GM12878 (cell line): ENCODE measurements around the gene BRD3. TPM values are rescaled to one million over a fixed set of nuclear protein-coding genes. Genes with fewer than 3 reads are reported as not detected.
"Not testable (repeated sequence)": the region's sequence is repeated elsewhere in the genome, so short reads cannot be mapped to it uniquely, and the experiment has no call there.

ENCODE experiments used
- ATAC-seq: fragments of 200-7000 bp; cut with Tn5 transposase; 3 replicates; pipeline ENCODE4 v1.9.1; 2020; ENCODE audit warnings: mild to moderate bottlenecking, moderate library complexity
- BruUV-seq: library from RNA; stranded (reverse); fragments of 400-500 nt; replicated peaks from 2 replicates; lab custom pipeline; 2021; lab: Mats Ljungman, UMichigan
- CTCF ChIA-PET: fragments of 300-600 bp; sonication (Branson Sonifier 250); formaldehyde crosslinking; extraction: SDS; loops from one replicate; lab custom pipeline; 2021; ENCODE audit warnings: inconsistent platforms; lab: Yijun Ruan, JAX
- POLR2A ChIA-PET: fragments of 350-600 bp; formaldehyde crosslinking; extraction: SDS; loops from one replicate; lab custom pipeline; 2021; ENCODE audit warnings: inconsistent platforms; lab: Charles Lee
- RAD21 ChIA-PET: fragments of 300-600 bp; sonication (Branson Sonifier 250); formaldehyde crosslinking; loops from one replicate; lab custom pipeline; 2023; ENCODE audit warnings: antibody characterized with exemption; ENCODE audit not compliant: unreplicated experiment; lab: Charles Lee
- SMC1A ChIA-PET: fragments of 300-600 bp; sonication (Branson Sonifier 250); formaldehyde crosslinking; loops from one replicate; lab custom pipeline; 2023; ENCODE audit not compliant: unreplicated experiment, uncharacterized antibody; lab: Charles Lee
- DNase-seq: peaks from one replicate; pipeline ENCODE4 v3.0.0-alpha.2; 2011; ENCODE audit warnings: low read depth, low spot score
- FAIRE-seq: peaks from 3 replicates; lab custom pipeline; 2011; peaks lifted over from hg19 to GRCh38; lab: Jason Lieb, UNC
- H2AFZ ChIP-seq: 2 replicates; pipeline ENCODE4 v1.6.0; 2011; ENCODE audit warnings: low read depth, low read length, control low read depth; ENCODE audit not compliant: control insufficient read depth
- H3K27ac ChIP-seq: 2 replicates; pipeline ENCODE4 v1.5.1; 2011; ENCODE audit warnings: control low read depth; ENCODE audit not compliant: control insufficient read depth, insufficient read depth
- H3K27me3 ChIP-seq, 2 experiments: replicated peaks in 1 of 2; 2 replicates each; pipeline versions ENCODE4 v1.6.0 to v1.6.1; 2011; ENCODE audit warnings: low read length in 1 of 2; ENCODE audit not compliant: control insufficient read depth in 2 of 2, insufficient read depth in 2 of 2
- H3K36me3 ChIP-seq, 2 experiments: 2 replicates each; pipeline ENCODE4 v1.5.1; 2011; ENCODE audit warnings: low read length in 1 of 2; ENCODE audit not compliant: control insufficient read depth in 2 of 2, insufficient read depth in 2 of 2
- H3K4me1 ChIP-seq: 2 replicates; pipeline ENCODE4 v1.6.1; 2011; ENCODE audit warnings: mild to moderate bottlenecking, low read length, moderate library complexity, mixed read lengths; ENCODE audit not compliant: control insufficient read depth, insufficient read depth
- H3K4me2 ChIP-seq: 2 replicates; pipeline ENCODE4 v1.6.0; 2011; ENCODE audit warnings: control low read depth; ENCODE audit not compliant: control insufficient read depth, insufficient read depth
- H3K4me3 ChIP-seq: fragments of 200-600 bp; sonication (generic); 2 replicates; pipeline ENCODE4 v1.5.1; 2016
- H3K79me2 ChIP-seq: 2 replicates; pipeline ENCODE4 v1.6.0; 2011; ENCODE audit warnings: low read length; ENCODE audit not compliant: control insufficient read depth, insufficient read depth
- H3K9ac ChIP-seq: 2 replicates; pipeline ENCODE4 v1.8.0; 2011; ENCODE audit warnings: low read length, control low read depth, mixed read lengths; ENCODE audit not compliant: control insufficient read depth, insufficient read depth
- H3K9me3 ChIP-seq: replicated peaks from 3 replicates; pipeline ENCODE4 v1.5.1; 2011; ENCODE audit warnings: mild to moderate bottlenecking, low read length; ENCODE audit not compliant: control insufficient read depth, insufficient read depth
- H4K20me1 ChIP-seq: 2 replicates; pipeline ENCODE4 v1.6.0; 2011; ENCODE audit not compliant: control insufficient read depth, insufficient read depth
- BACH1 ChIP-seq: fragments of 450-650 bp; IDR thresholded peaks from 2 replicates; pipeline ENCODE4 v1.6.1; 2017; ENCODE audit warnings: mild to moderate bottlenecking, borderline replicate concordance
- BCLAF1 ChIP-seq: fragments of 450-650 bp; IDR thresholded peaks from 2 replicates; pipeline ENCODE4 v1.6.1; 2017; ENCODE audit warnings: antibody characterized with exemption, mild to moderate bottlenecking, moderate library complexity
- BRCA1 ChIP-seq: IDR thresholded peaks from 2 replicates; pipeline ENCODE4 v1.6.1; 2011; ENCODE audit warnings: low read depth, low read length, improper control_type of control experiment
- FOS ChIP-seq: IDR thresholded peaks from 3 replicates; pipeline ENCODE4 v1.6.1; 2011; ENCODE audit warnings: borderline replicate concordance; ENCODE audit not compliant: insufficient read length; ENCODE audit errors: extremely low read depth
- GABPA ChIP-seq: IDR thresholded peaks from 2 replicates; pipeline ENCODE4 v1.6.1; 2014; ENCODE audit warnings: antibody characterized with exemption, low read depth, mild to moderate bottlenecking, inconsistent platforms
- MTA2 ChIP-seq: fragments of 450-650 bp; IDR thresholded peaks from 2 replicates; pipeline ENCODE4 v1.6.1; 2016; ENCODE audit warnings: low read depth, mild to moderate bottlenecking, moderate library complexity
- REST ChIP-seq: IDR thresholded peaks from 2 replicates; pipeline ENCODE4 v1.6.1; 2012; ENCODE audit warnings: mild to moderate bottlenecking, low read depth, low read length
- RFX5 ChIP-seq: IDR thresholded peaks from 2 replicates; pipeline ENCODE4 v1.6.1; 2011; ENCODE audit warnings: low read depth, low read length, improper control_type of control experiment
- SIN3A ChIP-seq: IDR thresholded peaks from 2 replicates; pipeline ENCODE4 v1.6.1; 2012; ENCODE audit warnings: low read depth, low read length, improper control_type of control experiment
- TBL1XR1 ChIP-seq: IDR thresholded peaks from 2 replicates; pipeline ENCODE4 v1.6.1; 2012; ENCODE audit warnings: low read depth, low read length, improper control_type of control experiment
- ZNF24 ChIP-seq: fragments of 450-650 bp; IDR thresholded peaks from 2 replicates; pipeline ENCODE4 v1.6.1; 2017; ENCODE audit warnings: antibody characterized with exemption, mild to moderate bottlenecking
- ZNF384 ChIP-seq: IDR thresholded peaks from 2 replicates; pipeline ENCODE4 v1.6.1; 2012; ENCODE audit warnings: low read depth, mild to moderate bottlenecking, low read length, improper control_type of control experiment, borderline replicate concordance
- ZSCAN29 ChIP-seq: fragments of 450-650 bp; IDR thresholded peaks from 2 replicates; pipeline ENCODE4 v1.6.1; 2017; ENCODE audit warnings: mild to moderate bottlenecking, moderate library complexity
- WGBS: methylation state at CpG from one replicate; pipeline ENCODE4 v1.1.6; 2016; ENCODE audit warnings: low lambda C conversion rate; ENCODE audit not compliant: insufficient replicate concordance, insufficient coverage; ENCODE audit errors: missing lambda C conversion rate; 5-methylcytosine and 5-hydroxymethylcytosine counted together
- in situ Hi-C: fragments of 300-500 bp; cut with MboI; formaldehyde crosslinking; loops from 9 replicates; pipeline ENCODE4 v1.14.3; 2018; ENCODE audit warnings: mixed read lengths
- intact Hi-C: fragments of 100-400 bp; cut with micrococcal nuclease; formaldehyde crosslinking; loops from one replicate; pipeline ENCODE4 v1.14.2; 2022; ENCODE audit not compliant: unreplicated experiment
- polyA plus RNA-seq, 11 experiments: library from polyadenylated mRNA; depleted of rRNA in 4 of 11; unstranded in 6 of 11; stranded (reverse) in 5 of 11; fragments of >200 nt; fragmentation: Nextera tagmentation in 4 of 11; fragmentation: Illumina TruSeq in 1 of 11; extraction: Ambion mirVana in 4 of 11; extraction: Trizol in 1 of 11; gene quantifications; 1 replicate in 1 of 11; 2 replicates in 10 of 11; pipeline versions ENCODE4 v1.2.1 to v1.2.3, GENCODE V29; 2011 to 2016; ENCODE audit warnings: inconsistent platforms in 2 of 11, missing spikeins in 2 of 11, low read depth in 1 of 11
- total RNA-seq, 4 experiments: library from RNA; depleted of rRNA in 3 of 4; stranded (reverse); fragments of >200 nt in 3 of 4; fragmentation: Illumina TruSeq in 1 of 4; extraction: Trizol in 1 of 4; gene quantifications; 2 replicates each; pipeline versions ENCODE4 v1.2.1 to v1.2.3, GENCODE V29; 2013 to 2021

The BRD3 gene
- total and polyA plus RNA-seq, 10 of the 15 experiments (the other 5 are each of a cell fraction or from before 2014, with no cell fraction given) = 0.53 to 20.8 (median 4.8) TPM

GRCh38 chr9:134072683-134073082 lies 4.9 kb upstream of the BRD3 start:
- H3K79me2 ChIP-seq, BruUV-seq, H4K20me1 ChIP-seq, H3K27me3 ChIP-seq, ATAC-seq, SMC1A ChIA-PET, RAD21 ChIA-PET, FAIRE-seq, intact Hi-C loops, POLR2A ChIA-PET, H3K9me3 ChIP-seq, H2AFZ ChIP-seq, H3K4me1 ChIP-seq, H3K4me3 ChIP-seq, H3K36me3 ChIP-seq, H3K9ac ChIP-seq, in situ Hi-C loops, H3K4me2 ChIP-seq, H3K27ac ChIP-seq, DNase-seq: not testable (repeated sequence)
- CTCF ChIA-PET = interaction anchor here (0.5 kb wide), 1 partner anchor 258 kb away, joined by 3 read pairs; no protein-coding TSS in a partner anchor
- 52% methylated on average over 7 of the region's 7 CpGs for WGBS

GRCh38 chr9:134071149-134071548 lies 3.3 kb upstream of the BRD3 start:
- CTCF ChIA-PET = no interaction called here
- RAD21 ChIA-PET = no interaction called here
- 73% methylated on average over 12 of the region's 12 CpGs for WGBS
- Histone ChIP-seq H3K4me1 (no peaks in the 10 kb centered on the region), H3K27me3 (peaks cover 3% of the 10 kb centered on the region in 2 experiments; a peak in 2 of 4 replicates), H3K36me3 (no peaks in the 10 kb centered on the region), H4K20me1 (no peaks in the 10 kb centered on the region), H3K4me3 (no peak overlapping the region), H3K79me2 (peaks cover 11% of the 10 kb centered on the region), H2AFZ (no peak overlapping the region), H3K9me3 (no peaks in the 10 kb centered on the region), H3K9ac (no peak overlapping the region), H3K27ac (no peak overlapping the region), H3K4me2 (no peak overlapping the region)
- no peak for FAIRE-seq
- POLR2A ChIA-PET = no interaction called here
- SMC1A ChIA-PET = no interaction called here
- no peak for ATAC-seq
- intact Hi-C loops = no loop called here
- DNase-seq = no peak
- in situ Hi-C loops = no loop called here
- no TSS peak for BruUV-seq
- TF ChIP-seq ZNF384 (no peak), SIN3A (no peak), ZNF24 (no peak), REST (no peak), ZSCAN29 (no peak), BACH1 (no peak), FOS (no peak), TBL1XR1 (no peak), BCLAF1 (no peak), MTA2 (no peak), GABPA (no peak), RFX5 (no peak), BRCA1 (no peak)
